Panc1 (cell line): Measurements from ENCODE around the gene THRSP.

Experiments
- CTCF ChIP-seq: fragments of 450-650 bp; IDR thresholded peaks from 2 replicates; pipeline ENCODE4 v1.5.1; 2017; ENCODE audit warnings: mild to moderate bottlenecking
- POLR2AphosphoS5 ChIP-seq: IDR thresholded peaks from 2 replicates; pipeline ENCODE4 v1.6.1; 2012; ENCODE audit warnings: mild to moderate bottlenecking, low read depth, low read length, moderate library complexity

GRCh38 chr11:78111298-78111697, 47.6 kb downstream of the THRSP start:
- TF ChIP-seq POLR2AphosphoS5 (no peak), CTCF (no peak)
